K562 (cell line): ENCODE data around the gene LATS2. TPM values are rescaled to one million over a fixed set of nuclear protein-coding genes. Genes with fewer than 3 reads are reported as not detected.

Experiments used
- CBX2 ChIP-seq: fragments of 200-600 bp; sonication (generic); IDR thresholded peaks from one replicate; pipeline ENCODE4 v1.6.1; 2012; ENCODE audit warnings: mild to moderate bottlenecking, low read length, inconsistent platforms; ENCODE audit not compliant: insufficient read depth, poor library complexity, severe bottlenecking
- FOXK1 ChIP-seq: sonication (generic); formaldehyde crosslinking; IDR thresholded peaks from 2 replicates; pipeline ENCODE4 v1.8.0; 2022; ENCODE audit warnings: missing genetic modification reagents, mild to moderate bottlenecking, borderline replicate concordance
- GABPA ChIP-seq: fragments of 200-800 bp; sonication (Bioruptor generic); conservative IDR thresholded peaks from 2 replicates; pipeline ENCODE4 v1.6.1; 2016; ENCODE audit warnings: low read depth, missing genetic modification characterization, missing compliant biosample characterization
- NELFE ChIP-seq: IDR thresholded peaks from 2 replicates; pipeline ENCODE4 v1.6.1; 2011; ENCODE audit warnings: mild to moderate bottlenecking; ENCODE audit not compliant: insufficient read depth, insufficient read length
- SIN3A ChIP-seq, 2 experiments: fragments of 150-350 bp in 1 of 2; IDR thresholded peaks; 2 replicates each; pipeline ENCODE4 v1.6.1; 2011 to 2016; ENCODE audit warnings: borderline replicate concordance in 2 of 2, low read depth in 2 of 2, low read length in 2 of 2, mild to moderate bottlenecking in 2 of 2, moderate library complexity in 2 of 2; ENCODE audit not compliant: control insufficient read depth in 1 of 2
- ZNF274 ChIP-seq: IDR thresholded peaks from 2 replicates; pipeline ENCODE4 v1.6.1; 2011; ENCODE audit warnings: low read depth, mild to moderate bottlenecking, low read length, moderate library complexity, borderline replicate concordance
- ZNF282 ChIP-seq: sonication (generic); formaldehyde crosslinking; IDR thresholded peaks from 2 replicates; pipeline ENCODE4 v1.8.1; 2023; ENCODE audit warnings: missing genetic modification reagents
- ZNF444 ChIP-seq: fragments of 250-450 bp; sonication (Bioruptor Pico); IDR thresholded peaks from 2 replicates; pipeline ENCODE4 v1.4.0; 2020; ENCODE audit warnings: mild to moderate bottlenecking, moderate library complexity
- ZNF507 ChIP-seq: conservative IDR thresholded peaks from 2 replicates; pipeline ENCODE4 v1.6.1; 2017; ENCODE audit warnings: missing genetic modification characterization, missing compliant biosample characterization
- polyA plus RNA-seq, 8 experiments: library from polyadenylated mRNA; depleted of rRNA in 4 of 8; stranded (reverse) in 5 of 8; unstranded in 3 of 8; fragments of >200 nt; fragmentation: Nextera tagmentation in 2 of 8; fragmentation: Illumina TruSeq in 1 of 8; extraction: Ambion mirVana in 2 of 8; extraction: Trizol in 1 of 8; gene quantifications; 2 replicates each; pipeline versions ENCODE4 v1.2.1 to v1.2.3, GENCODE V29; 2011 to 2014; ENCODE audit warnings: inconsistent platforms in 1 of 8, missing spikeins in 1 of 8
- total RNA-seq, 7 experiments: library from RNA; depleted of rRNA in 6 of 7; stranded (reverse); fragments of >200 nt in 6 of 7; fragmentation: Illumina TruSeq in 2 of 7; extraction: Trizol in 2 of 7; gene quantifications; 2 replicates each; pipeline versions ENCODE4 v1.2.1 to v1.2.3, GENCODE V29; 2011 to 2021; ENCODE audit warnings: low replicate concordance in 1 of 7
- TF ChIP-seq, protein P1 (sequence below): sonication (generic); formaldehyde crosslinking; IDR thresholded peaks from 2 replicates; pipeline ENCODE4 v1.8.1; 2023; ENCODE audit warnings: mild to moderate bottlenecking, missing genetic modification reagents
- TF ChIP-seq, protein P2 (sequence below): sonication (generic); formaldehyde crosslinking; IDR thresholded peaks from 2 replicates; pipeline ENCODE4 v1.8.0; 2022; ENCODE audit warnings: mild to moderate bottlenecking, missing genetic modification reagents
- TF ChIP-seq, protein P3 (sequence below): fragments of 450-650 bp; IDR thresholded peaks from 2 replicates; pipeline ENCODE4 v1.6.1; 2018; ENCODE audit warnings: mild to moderate bottlenecking, low read depth; ENCODE audit not compliant: partially characterized antibody

LATS2 gene
- total and polyA plus RNA-seq, 9 of the 15 experiments (the other 6 are each of a cell fraction or from before 2014, with no cell fraction given) = 0.18 to 3.7 (median 0.76) TPM

DNA sequence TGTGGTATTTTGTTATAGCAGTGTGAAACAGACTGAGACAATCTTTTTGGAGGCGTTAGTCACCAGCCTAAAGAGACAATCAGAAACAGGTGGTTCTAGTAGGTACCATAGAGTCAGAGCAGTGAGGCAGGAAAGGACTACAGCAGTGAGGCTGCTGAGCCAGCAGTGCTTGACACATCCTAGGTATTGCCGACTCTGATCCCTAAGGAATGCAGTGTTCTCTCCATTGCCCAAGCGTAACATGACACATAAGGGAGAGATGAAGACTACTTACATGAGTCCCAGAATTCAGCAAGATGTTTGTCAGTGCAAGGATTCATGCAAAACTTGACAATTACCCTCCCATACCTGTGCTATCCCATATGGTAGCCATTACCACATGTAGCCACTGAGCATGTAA is 96.5 kb downstream of the LATS2 start (continued):
- TF ChIP-seq, protein P1, sequence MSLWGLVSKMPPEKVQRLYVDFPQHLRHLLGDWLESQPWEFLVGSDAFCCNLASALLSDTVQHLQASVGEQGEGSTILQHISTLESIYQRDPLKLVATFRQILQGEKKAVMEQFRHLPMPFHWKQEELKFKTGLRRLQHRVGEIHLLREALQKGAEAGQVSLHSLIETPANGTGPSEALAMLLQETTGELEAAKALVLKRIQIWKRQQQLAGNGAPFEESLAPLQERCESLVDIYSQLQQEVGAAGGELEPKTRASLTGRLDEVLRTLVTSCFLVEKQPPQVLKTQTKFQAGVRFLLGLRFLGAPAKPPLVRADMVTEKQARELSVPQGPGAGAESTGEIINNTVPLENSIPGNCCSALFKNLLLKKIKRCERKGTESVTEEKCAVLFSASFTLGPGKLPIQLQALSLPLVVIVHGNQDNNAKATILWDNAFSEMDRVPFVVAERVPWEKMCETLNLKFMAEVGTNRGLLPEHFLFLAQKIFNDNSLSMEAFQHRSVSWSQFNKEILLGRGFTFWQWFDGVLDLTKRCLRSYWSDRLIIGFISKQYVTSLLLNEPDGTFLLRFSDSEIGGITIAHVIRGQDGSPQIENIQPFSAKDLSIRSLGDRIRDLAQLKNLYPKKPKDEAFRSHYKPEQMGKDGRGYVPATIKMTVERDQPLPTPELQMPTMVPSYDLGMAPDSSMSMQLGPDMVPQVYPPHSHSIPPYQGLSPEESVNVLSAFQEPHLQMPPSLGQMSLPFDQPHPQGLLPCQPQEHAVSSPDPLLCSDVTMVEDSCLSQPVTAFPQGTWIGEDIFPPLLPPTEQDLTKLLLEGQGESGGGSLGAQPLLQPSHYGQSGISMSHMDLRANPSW (CRISPR knock-in tag) = no peak
- TF ChIP-seq NELFE (no peak), CBX2 (no peak), ZNF282 (CRISPR knock-in tag) (no peak), SIN3A (IDR thresholded peaks at IDR 0.05; ENCODE audit: borderline replicate concordance in 2 of 2, control insufficient read depth in 1 of 2, low read depth in 2 of 2, low read length in 2 of 2) (no peak), ZNF274 (no peak), ZNF507 (tag) (no peak), ZNF444 (CRISPR knock-in tag) (no peak), GABPA (tag) (no peak), FOXK1 (no peak)
- TF ChIP-seq, protein P2, sequence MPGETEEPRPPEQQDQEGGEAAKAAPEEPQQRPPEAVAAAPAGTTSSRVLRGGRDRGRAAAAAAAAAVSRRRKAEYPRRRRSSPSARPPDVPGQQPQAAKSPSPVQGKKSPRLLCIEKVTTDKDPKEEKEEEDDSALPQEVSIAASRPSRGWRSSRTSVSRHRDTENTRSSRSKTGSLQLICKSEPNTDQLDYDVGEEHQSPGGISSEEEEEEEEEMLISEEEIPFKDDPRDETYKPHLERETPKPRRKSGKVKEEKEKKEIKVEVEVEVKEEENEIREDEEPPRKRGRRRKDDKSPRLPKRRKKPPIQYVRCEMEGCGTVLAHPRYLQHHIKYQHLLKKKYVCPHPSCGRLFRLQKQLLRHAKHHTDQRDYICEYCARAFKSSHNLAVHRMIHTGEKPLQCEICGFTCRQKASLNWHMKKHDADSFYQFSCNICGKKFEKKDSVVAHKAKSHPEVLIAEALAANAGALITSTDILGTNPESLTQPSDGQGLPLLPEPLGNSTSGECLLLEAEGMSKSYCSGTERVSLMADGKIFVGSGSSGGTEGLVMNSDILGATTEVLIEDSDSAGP (CRISPR knock-in tag) = no peak
- TF ChIP-seq, protein P3, sequence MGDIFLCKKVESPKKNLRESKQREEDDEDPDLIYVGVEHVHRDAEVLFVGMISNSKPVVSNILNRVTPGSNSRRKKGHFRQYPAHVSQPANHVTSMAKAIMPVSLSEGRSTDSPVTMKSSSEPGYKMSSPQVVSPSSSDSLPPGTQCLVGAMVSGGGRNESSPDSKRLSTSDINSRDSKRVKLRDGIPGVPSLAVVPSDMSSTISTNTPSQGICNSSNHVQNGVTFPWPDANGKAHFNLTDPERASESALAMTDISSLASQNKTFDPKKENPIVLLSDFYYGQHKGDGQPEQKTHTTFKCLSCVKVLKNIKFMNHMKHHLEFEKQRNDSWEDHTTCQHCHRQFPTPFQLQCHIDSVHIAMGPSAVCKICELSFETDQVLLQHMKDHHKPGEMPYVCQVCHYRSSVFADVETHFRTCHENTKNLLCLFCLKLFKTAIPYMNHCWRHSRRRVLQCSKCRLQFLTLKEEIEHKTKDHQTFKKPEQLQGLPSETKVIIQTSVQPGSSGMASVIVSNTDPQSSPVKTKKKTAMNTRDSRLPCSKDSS = no peak
- TF ChIP-seq, all 486 proteins: peak for 0
